ENCODE results near the gene ARL4D. TPM values are rescaled to one million over a fixed set of nuclear protein-coding genes. Genes with fewer than 3 reads are reported as not detected.

The ARL4D gene
- total RNA-seq, 1 experiment from 2014 or later, result 11.5 TPM

- Histone ChIP-seq H3K4me2 (ENCODE audit: low read length) (no peak overlapping the region), H3K4me1 (ENCODE audit: control insufficient read depth in 1 of 2, insufficient read depth in 2 of 2, low read length in 2 of 2) (peaks cover 0 to 27% of the 10 kb centered on the region in 2 experiments; a peak in 2 of 4 replicates), H3K79me2 (ENCODE audit: insufficient read depth, low read length) (no peaks in the 10 kb centered on the region), H2AFZ (ENCODE audit: low read depth, low read length, poor library complexity, severe bottlenecking) (no peak overlapping the region), H4K20me1 (ENCODE audit: insufficient read depth) (no peaks in the 10 kb centered on the region), H3K9me2 (ENCODE audit: insufficient read depth) (no peaks in the 10 kb centered on the region), H3K27ac (ENCODE audit: low read depth, low read length) (no peak overlapping the region), H3K36me3 (ENCODE audit: control insufficient read depth in 1 of 2, insufficient read depth in 2 of 2, low read length in 2 of 2) (no peaks in the 10 kb centered on the region), H3K9ac (ENCODE audit: low read length) (no peak overlapping the region), H3K9me3 (ENCODE audit: control insufficient read depth in 1 of 2, insufficient read depth in 1 of 2, low read depth in 1 of 2, low read length in 2 of 2) (no peaks in the 10 kb centered on the region), H3K4me3 (replicated peaks in 1 of 2; ENCODE audit: low read depth in 1 of 2, low read length in 2 of 2) (no peak overlapping the region), H3K27me3 (ENCODE audit: insufficient read depth, low read length) (no peaks in the 10 kb centered on the region)
- BruUV-seq (replicated peaks), result no TSS peak
- ATAC-seq (no peak), DNase-seq (ENCODE audit: low read depth, low spot score) (no peak)
- ChIA-PET RAD21 (ENCODE audit: low non-redundant PET in 1 of 2, low total read pairs in 2 of 2, uncharacterized antibody in 2 of 2, unreplicated experiment in 2 of 2) (no interaction called here), POLR2A (no interaction called here), CTCF (interaction anchor here (1.1 kb wide), 1 partner anchor 12 kb away, joined by 4 read pairs; no protein-coding TSS in a partner anchor)
- no peak for TF ChIP-seq EGR1 (IDR thresholded peaks at IDR 0.05; ENCODE audit: low read depth)
- TF ChIP-seq REST (IDR thresholded peaks at IDR 0.05; ENCODE audit: low read depth), result no peak
- TF ChIP-seq RAD21 (IDR thresholded peaks at IDR 0.05; ENCODE audit: low read depth), result no peak
- no peak for TF ChIP-seq CBX3 (IDR thresholded peaks at IDR 0.05; ENCODE audit: low read depth)
- intact Hi-C loops (cut with micrococcal nuclease), result no loop called here
These were observed 7.1 kb downstream of the ARL4D start for GRCh38 chr17:43405861-43406260.

All from HCT116 (cell line).